K562 (cell line): ENCODE data around the gene TRNAU1AP. TPM values are rescaled to one million over a fixed set of nuclear protein-coding genes. Genes with fewer than 3 reads are reported as not detected.

Experiments used
- BDP1 ChIP-seq: IDR thresholded peaks from 3 replicates; pipeline ENCODE4 v1.6.1; 2011; ENCODE audit not compliant: insufficient read length, insufficient read depth
- BRD4 ChIP-seq: fragments of 200-600 bp; sonication (generic); IDR thresholded peaks from 2 replicates; pipeline ENCODE4 v1.6.1; 2017; ENCODE audit warnings: inconsistent platforms
- CBFA2T2 ChIP-seq: fragments of 450-650 bp; conservative IDR thresholded peaks from 2 replicates; pipeline ENCODE4 v1.6.1; 2017; ENCODE audit warnings: mild to moderate bottlenecking
- L3MBTL2 ChIP-seq: fragments of 450-650 bp; IDR thresholded peaks from 2 replicates; pipeline ENCODE4 v1.6.1; 2016; ENCODE audit warnings: mild to moderate bottlenecking, moderate library complexity
- PHTF2 ChIP-seq: fragments of 250-450 bp; sonication (Bioruptor Pico); IDR thresholded peaks from 2 replicates; pipeline ENCODE4 v1.5.0; 2021; ENCODE audit warnings: mild to moderate bottlenecking
- POLR2AphosphoS5 ChIP-seq: IDR thresholded peaks from 2 replicates; pipeline ENCODE4 v1.6.1; 2011; ENCODE audit warnings: mild to moderate bottlenecking, low read depth, low read length, moderate library complexity; ENCODE audit not compliant: control insufficient read depth, insufficient read depth
- PRPF4 ChIP-seq: fragments of 200-400 bp; formaldehyde crosslinking; IDR thresholded peaks from one replicate; pipeline ENCODE4 v1.6.1; 2017; ENCODE audit warnings: low read length, low read depth, mild to moderate bottlenecking; ENCODE audit not compliant: insufficient read depth, poor library complexity, severe bottlenecking
- RBBP5 ChIP-seq: fragments of 200-600 bp; sonication (generic); IDR thresholded peaks from 2 replicates; pipeline ENCODE4 v1.6.1; 2012; ENCODE audit warnings: borderline replicate concordance, mild to moderate bottlenecking, low read length, control low read depth, inconsistent platforms; ENCODE audit not compliant: insufficient read depth, poor library complexity, severe bottlenecking
- SP1 ChIP-seq: sonication (generic); formaldehyde crosslinking; IDR thresholded peaks from 2 replicates; pipeline ENCODE4 v1.8.1; 2022; ENCODE audit warnings: mild to moderate bottlenecking, missing genetic modification reagents
- ZC3H11A ChIP-seq: IDR thresholded peaks from 2 replicates; pipeline ENCODE4 v1.6.1; 2012; ENCODE audit warnings: low read depth, low read length, improper control_type of control experiment
- ZFPM2 ChIP-seq: fragments of 250-450 bp; sonication (Bioruptor Pico); IDR thresholded peaks from 2 replicates; pipeline ENCODE4 v1.5.1; 2022; ENCODE audit warnings: mild to moderate bottlenecking
- ZNF282 ChIP-seq: sonication (generic); formaldehyde crosslinking; IDR thresholded peaks from 2 replicates; pipeline ENCODE4 v1.8.1; 2023; ENCODE audit warnings: missing genetic modification reagents
- ZNF354B ChIP-seq: fragments of 250-450 bp; sonication (Bioruptor Pico); IDR thresholded peaks from 2 replicates; pipeline ENCODE4 v1.4.0; 2020
- ZNF507 ChIP-seq: conservative IDR thresholded peaks from 2 replicates; pipeline ENCODE4 v1.6.1; 2017; ENCODE audit warnings: missing genetic modification characterization, missing compliant biosample characterization
- ZNF76 ChIP-seq: fragments of 250-450 bp; sonication (Bioruptor Pico); IDR thresholded peaks from 2 replicates; pipeline ENCODE4 v1.4.0; 2020; ENCODE audit warnings: mild to moderate bottlenecking, moderate library complexity, borderline replicate concordance
- ZZZ3 ChIP-seq: fragments of 450-650 bp; IDR thresholded peaks from 2 replicates; pipeline ENCODE4 v1.6.1; 2016; ENCODE audit warnings: antibody characterized with exemption, mild to moderate bottlenecking, moderate library complexity
- polyA plus RNA-seq, 8 experiments: library from polyadenylated mRNA; depleted of rRNA in 4 of 8; stranded (reverse) in 5 of 8; unstranded in 3 of 8; fragments of >200 nt; fragmentation: Nextera tagmentation in 2 of 8; fragmentation: Illumina TruSeq in 1 of 8; extraction: Ambion mirVana in 2 of 8; extraction: Trizol in 1 of 8; gene quantifications; 2 replicates each; pipeline versions ENCODE4 v1.2.1 to v1.2.3, GENCODE V29; 2011 to 2014; ENCODE audit warnings: inconsistent platforms in 1 of 8, missing spikeins in 1 of 8
- total RNA-seq, 7 experiments: library from RNA; depleted of rRNA in 6 of 7; stranded (reverse); fragments of >200 nt in 6 of 7; fragmentation: Illumina TruSeq in 2 of 7; extraction: Trizol in 2 of 7; gene quantifications; 2 replicates each; pipeline versions ENCODE4 v1.2.1 to v1.2.3, GENCODE V29; 2011 to 2021; ENCODE audit warnings: low replicate concordance in 1 of 7
- TF ChIP-seq, protein P1 (sequence below): fragments of 450-650 bp; IDR thresholded peaks from 2 replicates; pipeline ENCODE4 v1.6.1; 2014; ENCODE audit warnings: low read depth, mild to moderate bottlenecking, moderate library complexity, borderline replicate concordance
- TF ChIP-seq, protein P2 (sequence below), 3 experiments: fragments of 200-800 bp in 1 of 3; fragments of 250-450 bp in 1 of 3; fragments of 450-650 bp in 1 of 3; sonication (Bioruptor Pico) in 1 of 3; sonication (Bioruptor generic) in 1 of 3; formaldehyde crosslinking in 1 of 3; IDR thresholded peaks; 2 replicates each; pipeline versions ENCODE4 v1.6.1 to v1.8.0; 2016 to 2022; ENCODE audit warnings: mild to moderate bottlenecking in 2 of 3, missing genetic modification characterization in 2 of 3, missing compliant biosample characterization in 1 of 3, moderate library complexity in 1 of 3
- TF ChIP-seq, protein P3 (sequence below): fragments of 450-650 bp; formaldehyde crosslinking; IDR thresholded peaks from 2 replicates; pipeline ENCODE4 v1.4.0; 2020; ENCODE audit warnings: mild to moderate bottlenecking
- TF ChIP-seq, protein P4 (sequence below): fragments of 450-650 bp; IDR thresholded peaks from 2 replicates; pipeline ENCODE4 v1.6.1; 2017; ENCODE audit warnings: antibody characterized with exemption

Gene TRNAU1AP
- total and polyA plus RNA-seq, 9 of the 15 experiments (the other 6 are each of a cell fraction or from before 2014, with no cell fraction given), result 34.9 to 110 (median 46.3) TPM

DNA sequence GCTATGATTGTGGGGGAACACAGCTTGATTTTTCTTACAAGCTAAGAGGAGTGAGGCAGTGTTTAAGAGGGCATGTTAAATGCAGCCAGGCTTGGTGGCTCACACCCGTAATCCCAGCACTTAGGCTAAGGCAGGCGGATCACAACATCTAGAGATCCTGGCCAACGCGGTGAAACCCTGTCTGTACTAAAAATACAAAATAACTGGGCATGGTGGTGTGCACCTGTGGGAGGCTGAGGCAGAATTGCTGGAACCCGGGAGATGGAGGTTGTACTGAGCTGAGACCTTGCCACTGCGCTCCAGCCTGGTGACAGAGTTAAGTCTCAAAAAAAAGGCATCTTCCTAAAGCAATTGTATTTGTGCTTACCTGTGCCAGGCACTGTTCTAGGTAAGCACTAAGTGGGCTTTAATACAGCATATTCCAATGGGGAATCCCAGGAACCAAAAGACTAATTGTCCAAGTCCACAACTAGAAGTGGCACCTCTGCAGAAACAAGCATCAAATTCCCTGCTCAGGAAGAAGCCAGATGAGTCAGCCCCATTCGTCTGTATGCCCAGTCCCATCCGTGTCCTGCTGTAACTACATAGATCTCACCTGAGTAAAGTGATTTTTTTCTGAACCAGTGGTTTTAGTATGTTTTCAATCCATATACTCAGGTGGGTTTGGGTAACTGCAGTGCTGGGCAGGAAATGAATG is 42.5 kb upstream of the TRNAU1AP start (continued):
- TF ChIP-seq, protein P1, sequence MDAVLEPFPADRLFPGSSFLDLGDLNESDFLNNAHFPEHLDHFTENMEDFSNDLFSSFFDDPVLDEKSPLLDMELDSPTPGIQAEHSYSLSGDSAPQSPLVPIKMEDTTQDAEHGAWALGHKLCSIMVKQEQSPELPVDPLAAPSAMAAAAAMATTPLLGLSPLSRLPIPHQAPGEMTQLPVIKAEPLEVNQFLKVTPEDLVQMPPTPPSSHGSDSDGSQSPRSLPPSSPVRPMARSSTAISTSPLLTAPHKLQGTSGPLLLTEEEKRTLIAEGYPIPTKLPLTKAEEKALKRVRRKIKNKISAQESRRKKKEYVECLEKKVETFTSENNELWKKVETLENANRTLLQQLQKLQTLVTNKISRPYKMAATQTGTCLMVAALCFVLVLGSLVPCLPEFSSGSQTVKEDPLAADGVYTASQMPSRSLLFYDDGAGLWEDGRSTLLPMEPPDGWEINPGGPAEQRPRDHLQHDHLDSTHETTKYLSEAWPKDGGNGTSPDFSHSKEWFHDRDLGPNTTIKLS, result no peak
- no peak for TF ChIP-seq ZC3H11A
- no peak for TF ChIP-seq CBFA2T2
- TF ChIP-seq POLR2AphosphoS5, result peak; percentile 91
- TF ChIP-seq BRD4, result 0 out of 2 replicates have a peak, but pooled peaks have one; percentile 15
- no peak for TF ChIP-seq RBBP5
- TF ChIP-seq, protein P2, sequence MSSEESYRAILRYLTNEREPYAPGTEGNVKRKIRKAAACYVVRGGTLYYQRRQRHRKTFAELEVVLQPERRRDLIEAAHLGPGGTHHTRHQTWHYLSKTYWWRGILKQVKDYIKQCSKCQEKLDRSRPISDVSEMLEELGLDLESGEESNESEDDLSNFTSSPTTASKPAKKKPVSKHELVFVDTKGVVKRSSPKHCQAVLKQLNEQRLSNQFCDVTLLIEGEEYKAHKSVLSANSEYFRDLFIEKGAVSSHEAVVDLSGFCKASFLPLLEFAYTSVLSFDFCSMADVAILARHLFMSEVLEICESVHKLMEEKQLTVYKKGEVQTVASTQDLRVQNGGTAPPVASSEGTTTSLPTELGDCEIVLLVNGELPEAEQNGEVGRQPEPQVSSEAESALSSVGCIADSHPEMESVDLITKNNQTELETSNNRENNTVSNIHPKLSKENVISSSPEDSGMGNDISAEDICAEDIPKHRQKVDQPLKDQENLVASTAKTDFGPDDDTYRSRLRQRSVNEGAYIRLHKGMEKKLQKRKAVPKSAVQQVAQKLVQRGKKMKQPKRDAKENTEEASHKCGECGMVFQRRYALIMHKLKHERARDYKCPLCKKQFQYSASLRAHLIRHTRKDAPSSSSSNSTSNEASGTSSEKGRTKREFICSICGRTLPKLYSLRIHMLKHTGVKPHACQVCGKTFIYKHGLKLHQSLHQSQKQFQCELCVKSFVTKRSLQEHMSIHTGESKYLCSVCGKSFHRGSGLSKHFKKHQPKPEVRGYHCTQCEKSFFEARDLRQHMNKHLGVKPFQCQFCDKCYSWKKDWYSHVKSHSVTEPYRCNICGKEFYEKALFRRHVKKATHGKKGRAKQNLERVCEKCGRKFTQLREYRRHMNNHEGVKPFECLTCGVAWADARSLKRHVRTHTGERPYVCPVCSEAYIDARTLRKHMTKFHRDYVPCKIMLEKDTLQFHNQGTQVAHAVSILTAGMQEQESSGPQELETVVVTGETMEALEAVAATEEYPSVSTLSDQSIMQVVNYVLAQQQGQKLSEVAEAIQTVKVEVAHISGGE (CRISPR knock-in tag; IDR thresholded peaks at IDR 0.05), result 0 out of 6 replicates have a peak, but pooled peaks of 1 of the 3 experiments have one; percentile 17
- TF ChIP-seq ZNF76, result no peak
- TF ChIP-seq, protein P3, sequence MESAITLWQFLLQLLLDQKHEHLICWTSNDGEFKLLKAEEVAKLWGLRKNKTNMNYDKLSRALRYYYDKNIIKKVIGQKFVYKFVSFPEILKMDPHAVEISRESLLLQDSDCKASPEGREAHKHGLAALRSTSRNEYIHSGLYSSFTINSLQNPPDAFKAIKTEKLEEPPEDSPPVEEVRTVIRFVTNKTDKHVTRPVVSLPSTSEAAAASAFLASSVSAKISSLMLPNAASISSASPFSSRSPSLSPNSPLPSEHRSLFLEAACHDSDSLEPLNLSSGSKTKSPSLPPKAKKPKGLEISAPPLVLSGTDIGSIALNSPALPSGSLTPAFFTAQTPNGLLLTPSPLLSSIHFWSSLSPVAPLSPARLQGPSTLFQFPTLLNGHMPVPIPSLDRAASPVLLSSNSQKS (CRISPR knock-in tag), result peak; percentile 86
- no peak for TF ChIP-seq ZNF282 (CRISPR knock-in tag)
- peak; percentile 81 for TF ChIP-seq ZFPM2 (CRISPR knock-in tag)
- TF ChIP-seq ZZZ3, result no peak
- TF ChIP-seq PHTF2 (CRISPR knock-in tag), result peak; percentile 90; the same call in 1 of the 2 replicates
- TF ChIP-seq SP1, result peak; percentile 40; the same call in 1 of the 2 replicates
- TF ChIP-seq ZNF507, result no peak
- TF ChIP-seq, protein P4, sequence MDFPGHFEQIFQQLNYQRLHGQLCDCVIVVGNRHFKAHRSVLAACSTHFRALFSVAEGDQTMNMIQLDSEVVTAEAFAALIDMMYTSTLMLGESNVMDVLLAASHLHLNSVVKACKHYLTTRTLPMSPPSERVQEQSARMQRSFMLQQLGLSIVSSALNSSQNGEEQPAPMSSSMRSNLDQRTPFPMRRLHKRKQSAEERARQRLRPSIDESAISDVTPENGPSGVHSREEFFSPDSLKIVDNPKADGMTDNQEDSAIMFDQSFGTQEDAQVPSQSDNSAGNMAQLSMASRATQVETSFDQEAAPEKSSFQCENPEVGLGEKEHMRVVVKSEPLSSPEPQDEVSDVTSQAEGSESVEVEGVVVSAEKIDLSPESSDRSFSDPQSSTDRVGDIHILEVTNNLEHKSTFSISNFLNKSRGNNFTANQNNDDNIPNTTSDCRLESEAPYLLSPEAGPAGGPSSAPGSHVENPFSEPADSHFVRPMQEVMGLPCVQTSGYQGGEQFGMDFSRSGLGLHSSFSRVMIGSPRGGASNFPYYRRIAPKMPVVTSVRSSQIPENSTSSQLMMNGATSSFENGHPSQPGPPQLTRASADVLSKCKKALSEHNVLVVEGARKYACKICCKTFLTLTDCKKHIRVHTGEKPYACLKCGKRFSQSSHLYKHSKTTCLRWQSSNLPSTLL, result no peak
- TF ChIP-seq BDP1, result no peak
- TF ChIP-seq L3MBTL2, result no peak
- TF ChIP-seq PRPF4, result no peak
- peak; percentile 1 for TF ChIP-seq ZNF354B (CRISPR knock-in tag)
